NCI-H2029 treated with DMSO at 0.1 percent for 48 hours (cell line): ENCODE data around the gene DNMT3A.
A peak's percentile ranks its signal among the peaks of the same experiment; 100 is the strongest.

Source experiments
- DNase-seq: peaks from one replicate; lab custom pipeline; 2025; lab: John Stamatoyannopoulos, UW

Gene DNMT3A

DNA sequence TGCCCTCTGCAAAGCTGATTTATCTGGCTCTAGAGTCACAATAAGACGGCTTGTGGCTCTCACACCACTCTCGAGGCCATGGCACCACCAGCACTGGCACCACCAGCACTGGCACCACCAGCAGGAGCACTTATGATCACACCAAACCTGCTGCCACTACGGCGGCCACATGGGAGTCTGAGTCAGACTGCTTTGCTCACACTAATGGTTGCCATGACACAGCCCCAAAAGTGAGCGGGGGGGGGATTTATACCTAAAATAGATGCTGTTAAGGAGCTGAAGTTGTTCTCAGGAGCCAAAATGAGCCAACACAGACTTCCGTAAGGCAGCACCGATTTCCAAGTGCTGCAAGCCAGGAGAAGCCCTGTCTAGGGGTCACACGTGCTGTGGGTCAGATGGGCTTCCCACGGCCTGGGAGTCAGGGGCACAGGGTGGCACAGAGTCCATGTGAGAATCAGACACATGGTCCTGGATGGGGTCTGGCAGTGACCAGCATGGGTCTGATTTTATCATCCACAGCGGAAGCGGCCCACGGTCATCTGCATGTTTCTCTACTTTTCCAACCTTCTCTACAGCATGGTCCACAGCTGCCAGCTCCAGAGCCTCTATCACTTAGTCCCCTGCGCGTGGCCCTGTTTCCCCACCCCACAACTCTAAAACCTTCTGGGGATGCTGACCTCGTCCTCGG is 16.7 kb downstream of the DNMT3A start:
- DNase-seq, result no peak

DNA sequence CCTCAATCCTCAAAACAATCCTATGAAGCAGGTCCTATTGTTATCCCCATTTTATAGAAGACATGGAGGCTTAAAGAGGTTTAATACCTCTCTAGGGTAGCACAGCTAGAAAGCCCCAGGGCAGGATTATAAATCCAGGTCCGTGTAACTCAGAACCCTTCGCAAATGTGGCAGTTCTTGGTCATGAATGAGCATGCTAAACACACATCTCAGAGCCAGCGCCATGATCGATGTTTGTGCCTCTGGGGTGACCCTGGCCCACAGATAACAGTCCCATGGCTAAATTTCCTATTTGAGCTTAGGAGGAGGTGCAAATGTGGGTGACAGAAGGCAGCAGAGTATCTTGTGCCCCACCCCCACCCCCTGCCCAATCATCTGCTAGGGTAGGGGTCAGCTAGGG is 17.5 kb downstream of the DNMT3A start:
- no peak for DNase-seq

DNA sequence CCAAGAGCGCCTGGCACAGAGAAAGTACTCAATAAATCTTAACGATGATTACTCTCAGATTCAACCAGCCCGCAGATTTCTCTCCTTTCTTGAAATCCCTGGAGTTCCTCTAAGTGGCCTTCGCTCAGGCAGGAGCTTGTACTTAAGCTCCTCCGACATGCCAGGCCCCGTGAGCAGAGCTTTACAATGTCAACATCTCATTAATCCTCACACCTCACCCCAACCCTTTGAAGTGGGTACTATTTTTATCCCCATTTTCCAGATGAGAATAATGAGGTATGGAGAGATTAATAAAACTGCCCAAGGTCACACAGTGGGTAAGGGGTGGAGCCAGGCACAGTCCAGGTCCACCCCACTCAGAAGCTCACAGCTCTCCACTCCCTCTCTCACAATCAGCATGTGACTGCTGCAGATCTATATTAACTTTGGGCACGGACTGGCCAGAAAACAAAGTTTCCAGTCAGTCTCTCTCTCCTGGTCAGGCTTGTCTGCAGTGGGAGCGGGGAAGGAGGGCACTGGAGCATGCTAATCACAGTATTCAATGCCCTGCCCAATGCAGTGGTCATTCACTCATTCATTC is 18.0 kb downstream of the DNMT3A start:
- no peak for DNase-seq

DNA sequence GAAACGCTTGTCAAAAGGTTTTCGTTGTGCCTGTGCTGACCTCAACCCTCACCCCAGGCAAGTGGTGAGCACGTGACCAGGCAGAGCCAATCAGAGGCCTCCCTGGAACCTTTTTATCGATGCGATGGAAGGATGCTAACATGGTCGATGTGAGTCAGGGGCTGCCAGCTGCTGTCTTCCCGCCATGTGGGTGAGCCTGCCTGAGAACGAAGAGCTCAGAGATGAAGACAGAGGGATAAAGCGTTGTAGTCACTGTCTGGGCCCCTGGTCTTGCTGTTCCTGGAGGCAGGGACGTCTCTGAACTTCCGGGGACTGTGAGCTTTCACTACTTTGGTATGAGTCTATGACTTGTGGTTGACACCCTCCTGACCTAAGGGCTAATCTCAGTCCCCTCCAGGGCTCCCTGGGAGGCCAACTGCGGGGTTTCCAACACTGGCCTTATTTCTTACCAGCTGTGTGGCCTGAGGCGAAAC is 18.6 kb downstream of the DNMT3A start:
- no peak for DNase-seq

DNA sequence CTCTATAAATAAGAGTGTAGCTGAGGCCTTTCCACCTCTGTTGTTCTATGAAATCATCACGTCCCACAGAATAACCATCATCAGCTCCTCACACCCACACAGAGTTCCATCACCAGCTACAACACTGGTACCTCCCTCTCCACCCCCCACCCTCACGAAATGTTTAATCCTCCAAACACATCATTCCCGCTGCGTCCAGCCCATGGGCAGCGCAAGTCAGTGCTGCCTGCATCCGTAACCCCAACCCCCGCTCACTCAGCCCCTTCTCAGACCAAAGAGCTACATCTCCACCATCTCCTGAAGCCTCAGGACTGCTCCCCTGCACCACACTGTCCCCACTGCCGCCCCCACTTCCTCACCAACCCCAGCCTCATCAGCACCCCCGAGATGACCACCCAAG is 19.4 kb downstream of the DNMT3A start:
- DNase-seq, result no peak

DNA sequence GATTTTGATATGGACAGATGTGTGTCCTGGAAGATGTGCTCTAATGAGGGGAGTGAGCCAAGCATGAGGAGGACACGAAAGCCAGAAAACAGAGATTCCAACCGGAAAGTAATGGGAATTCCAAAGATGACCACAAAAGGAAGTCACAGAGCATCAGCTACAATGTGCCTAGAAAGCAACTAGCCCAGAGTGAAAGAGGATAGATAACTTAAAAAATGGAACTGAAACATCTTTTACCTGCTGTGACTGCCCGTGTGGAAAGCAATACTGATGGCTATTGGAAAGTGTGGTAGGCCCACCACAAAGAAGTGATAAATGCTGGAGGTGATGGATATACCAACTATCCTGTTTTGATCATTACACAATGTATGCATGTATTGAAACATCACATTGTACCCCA is 21.6 kb downstream of the DNMT3A start:
- DNase-seq, result no peak

DNA sequence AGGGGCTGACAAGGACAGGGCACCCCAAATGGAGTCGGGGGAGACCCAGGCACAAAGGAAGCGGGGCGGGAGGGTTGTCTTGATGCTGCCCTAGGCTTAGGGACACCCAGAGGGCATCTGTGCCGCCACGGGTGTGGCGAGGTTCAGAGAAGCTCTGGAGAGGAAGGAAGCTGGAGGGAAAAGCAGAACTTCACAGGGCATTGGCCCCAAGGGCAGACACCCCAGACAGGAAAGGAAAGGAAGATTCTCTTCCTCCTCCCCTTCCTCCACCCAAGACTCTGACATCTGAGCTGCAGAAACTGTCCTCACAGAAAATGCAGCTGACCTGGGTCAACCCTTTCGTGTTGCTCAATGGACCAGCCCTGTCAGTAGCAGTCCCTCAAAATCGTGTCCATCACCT is 25.6 kb downstream of the DNMT3A start:
- no peak for DNase-seq

DNA sequence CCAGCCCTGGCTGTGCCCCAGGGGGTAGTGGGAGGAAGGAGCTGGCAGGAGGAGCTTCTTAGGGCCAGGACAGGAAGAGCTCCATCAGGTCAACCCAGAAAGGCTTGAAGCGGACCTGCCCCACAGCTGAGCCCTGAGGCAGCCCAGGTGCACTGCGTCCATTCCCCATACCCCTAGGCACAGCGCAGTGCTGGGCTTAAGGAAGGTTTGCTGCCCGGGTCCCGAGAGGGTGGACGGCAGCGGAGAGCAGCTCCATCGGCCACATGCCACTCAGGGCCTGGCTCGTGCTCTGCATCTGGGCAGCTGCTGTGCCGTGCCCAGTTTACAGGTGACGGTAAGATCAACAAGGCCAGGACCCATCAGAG is 26.4 kb downstream of the DNMT3A start:
- no peak for DNase-seq

DNA sequence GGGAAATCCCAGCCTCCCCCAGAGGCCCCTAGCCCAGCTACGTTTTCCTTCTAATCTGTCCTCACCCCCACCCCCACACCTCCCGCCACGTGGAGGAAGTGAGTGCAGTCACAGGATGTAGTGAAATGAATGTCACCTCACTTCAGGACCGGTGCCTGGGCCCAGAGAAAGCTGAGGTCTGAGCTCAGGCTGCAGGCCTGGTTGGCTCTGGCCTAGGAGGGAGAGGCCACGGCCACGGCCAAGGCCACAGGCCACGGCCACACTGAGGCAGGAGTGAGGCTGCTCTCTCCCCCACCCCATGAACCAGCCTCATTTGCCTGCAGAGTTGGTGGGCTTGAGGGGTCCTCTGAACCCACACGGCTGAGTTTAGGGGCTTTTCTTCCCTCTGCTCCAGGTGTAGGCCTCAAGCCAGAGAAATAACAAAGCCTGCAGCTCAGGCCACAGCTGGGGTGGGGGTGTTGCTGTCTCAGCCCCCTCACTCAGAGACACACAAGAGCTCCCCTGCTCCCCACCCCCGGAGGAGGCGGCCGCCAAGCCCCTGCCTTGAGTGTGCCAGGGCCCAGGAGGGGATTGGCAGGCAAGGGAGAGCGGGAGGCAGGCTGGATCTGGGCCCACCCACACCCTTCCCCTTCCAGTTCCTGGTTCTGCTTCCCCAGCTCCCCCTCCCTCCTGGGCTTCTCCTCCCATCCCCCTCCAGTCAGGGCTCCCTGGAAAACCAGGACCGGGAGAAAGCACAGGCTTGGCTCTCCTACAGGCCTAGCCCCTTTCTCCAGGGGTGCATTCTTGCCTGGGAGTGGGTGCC is 27.0 kb downstream of the DNMT3A start:
- peak; percentile 74 for DNase-seq

DNA sequence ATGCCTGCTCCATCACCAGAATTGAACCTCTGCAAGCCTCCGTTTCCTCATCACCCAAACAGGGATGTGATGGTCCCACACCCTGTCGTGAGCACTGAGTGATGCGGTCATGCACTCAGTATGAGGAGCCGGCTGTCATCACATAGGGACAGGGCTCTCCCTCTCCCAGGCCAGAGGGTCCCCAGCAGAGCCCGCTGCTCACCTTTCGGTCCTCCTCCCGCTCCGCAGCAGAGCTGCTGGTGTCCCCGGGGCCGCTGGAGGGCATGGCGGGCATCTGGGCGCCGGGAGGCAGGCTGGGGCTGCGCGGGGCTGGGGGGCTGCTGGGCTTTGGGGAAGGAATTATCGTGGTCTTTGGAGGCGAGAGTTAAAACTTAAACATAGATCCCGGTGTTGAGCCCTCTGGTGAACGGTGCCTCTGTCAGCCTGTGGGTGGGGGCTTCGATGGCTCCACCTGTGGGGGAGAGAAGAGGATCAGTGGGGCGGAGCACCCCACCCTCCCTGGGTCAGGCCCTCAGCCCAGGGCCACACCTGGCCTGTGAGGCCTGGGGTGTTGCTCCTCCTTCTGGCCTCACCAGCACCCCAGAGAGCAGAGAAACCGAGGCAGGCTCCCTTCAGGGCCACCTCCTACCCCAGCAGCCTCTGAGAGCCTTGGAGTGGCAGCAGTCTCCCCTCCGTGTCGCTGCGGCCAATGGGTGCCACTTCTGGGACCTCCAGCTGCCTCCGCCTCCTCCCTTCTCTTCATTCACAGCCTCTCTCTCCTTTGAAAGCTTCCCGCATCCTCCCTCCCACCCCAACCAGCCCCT is 27.8 kb downstream of the DNMT3A start:
- DNase-seq, result no peak

DNA sequence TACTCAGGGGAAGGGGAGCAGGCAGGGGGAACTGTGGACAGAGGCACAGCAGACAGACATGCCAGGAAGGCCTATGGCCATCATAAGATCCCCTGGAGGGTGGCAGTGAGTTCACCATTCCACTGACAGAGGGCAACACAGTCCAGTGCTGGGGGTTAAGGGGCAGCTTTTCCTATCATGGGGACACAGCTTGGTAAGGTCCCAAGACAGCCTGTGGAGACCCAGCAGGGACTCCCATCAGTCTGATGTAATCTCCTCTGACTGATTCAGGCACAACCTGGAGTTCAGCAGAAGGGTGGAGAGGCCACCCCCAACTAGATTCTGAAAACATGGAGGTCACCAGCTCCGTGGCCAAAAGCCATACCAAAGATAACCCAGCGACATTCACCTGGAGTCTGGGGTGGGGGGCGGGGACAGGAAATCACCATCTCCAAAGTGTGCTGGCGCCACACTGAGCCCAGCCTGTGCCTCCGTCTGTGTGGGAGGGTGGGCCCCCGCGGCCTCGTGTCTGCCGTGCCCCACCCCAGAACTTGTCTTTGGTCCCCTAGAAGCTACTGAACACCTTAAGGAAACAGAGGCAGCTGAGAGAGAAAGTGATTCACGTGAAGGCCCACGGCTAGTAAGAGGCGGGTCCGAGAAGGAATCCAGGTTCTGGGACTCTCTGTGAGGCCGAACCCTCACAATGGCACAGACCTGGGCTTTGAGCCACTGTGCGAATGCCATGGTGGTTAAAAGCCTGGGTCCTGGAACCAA is 28.6 kb downstream of the DNMT3A start:
- DNase-seq, result no peak

DNA sequence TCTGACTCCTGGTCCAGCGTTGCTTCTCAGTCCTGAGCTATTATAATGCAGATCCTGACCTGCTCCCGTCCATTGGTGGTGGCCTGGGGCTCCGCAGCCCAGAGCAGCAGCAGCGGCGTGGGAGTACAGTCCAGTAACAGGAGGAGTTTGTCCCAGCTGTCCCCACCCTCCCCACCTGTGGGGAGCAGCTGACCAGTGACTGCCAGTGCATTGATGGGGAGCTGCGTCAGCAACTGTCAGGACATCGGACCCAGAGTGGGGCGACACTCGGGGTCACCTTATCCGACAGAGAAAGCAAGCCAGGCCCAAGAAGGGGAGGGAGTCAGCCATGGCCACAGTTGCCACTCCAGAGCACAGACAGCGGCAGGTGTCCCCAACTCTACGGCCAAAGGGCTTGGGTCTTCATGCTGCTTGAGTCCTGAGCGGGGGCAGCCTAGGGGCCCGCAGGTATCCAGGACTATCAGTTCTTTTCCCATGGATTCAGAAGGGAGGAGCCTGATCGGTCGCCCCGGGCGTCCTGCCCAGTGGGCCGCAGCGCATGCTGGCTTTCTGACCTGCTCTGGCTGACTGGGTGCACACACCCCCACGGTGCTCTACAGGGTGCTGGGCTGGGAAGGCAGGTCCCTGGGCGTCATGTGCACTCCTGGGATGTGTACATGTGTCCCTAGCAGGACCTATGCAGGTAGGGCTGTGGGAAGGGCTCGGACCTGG is 29.7 kb downstream of the DNMT3A start:
- no peak for DNase-seq

DNA sequence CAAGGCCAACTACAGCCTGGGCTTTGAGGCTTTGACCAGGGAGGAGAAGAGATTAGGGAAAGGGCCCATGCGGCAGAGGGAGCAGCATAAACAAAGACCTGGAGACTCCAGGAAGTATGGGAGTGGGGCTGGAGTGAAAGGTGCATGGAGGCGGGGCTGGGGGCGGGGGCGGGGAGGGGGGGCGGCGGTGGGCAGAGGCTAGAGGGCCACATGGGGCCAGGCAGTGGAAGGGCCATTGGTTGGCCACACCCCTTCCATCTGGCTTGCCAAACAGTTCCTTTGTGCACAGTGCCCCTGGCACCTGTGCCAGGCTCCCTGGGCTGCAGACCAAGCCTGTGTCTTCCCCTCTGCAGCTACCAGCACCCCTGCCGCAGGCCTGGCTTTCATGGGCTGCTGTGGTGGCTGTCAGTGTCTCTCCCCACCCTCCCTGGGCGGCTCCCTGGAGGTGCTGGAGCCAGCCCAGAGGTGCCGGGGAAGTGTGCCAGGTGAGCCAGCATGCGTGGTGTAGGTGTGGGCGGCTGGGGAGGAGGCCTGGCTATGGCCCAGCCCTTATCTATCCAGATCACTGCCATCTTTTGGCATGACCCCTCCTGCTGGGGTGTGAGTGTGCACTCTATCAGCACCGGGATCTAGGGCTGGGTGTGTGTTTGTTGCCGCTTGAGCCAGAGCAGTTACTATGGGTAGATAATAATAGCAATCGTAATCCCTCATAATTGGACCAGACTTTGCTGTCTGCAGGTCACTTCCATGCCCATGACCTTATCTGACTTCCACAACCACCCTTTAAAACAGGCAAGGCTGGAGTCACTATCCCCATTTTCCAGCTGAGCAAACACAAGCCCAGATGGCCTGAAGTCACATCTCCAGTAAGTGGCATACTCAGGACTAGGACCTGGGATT is 30.5 kb downstream of the DNMT3A start:
- DNase-seq, result peak; percentile 95

DNA sequence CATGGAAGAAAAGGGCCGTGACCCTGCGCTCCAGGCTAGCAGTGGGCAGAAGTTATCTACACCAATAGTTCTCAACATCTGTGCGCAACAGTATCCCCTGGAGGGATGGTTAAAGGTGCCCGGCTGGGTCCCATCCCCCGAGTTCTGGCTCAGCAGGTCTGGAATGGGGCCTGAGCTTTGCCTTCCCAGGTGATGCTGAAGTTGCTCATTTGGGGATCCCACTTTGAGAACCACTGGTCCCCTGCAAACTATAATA is 31.1 kb downstream of the DNMT3A start:
- DNase-seq, result no peak

DNA sequence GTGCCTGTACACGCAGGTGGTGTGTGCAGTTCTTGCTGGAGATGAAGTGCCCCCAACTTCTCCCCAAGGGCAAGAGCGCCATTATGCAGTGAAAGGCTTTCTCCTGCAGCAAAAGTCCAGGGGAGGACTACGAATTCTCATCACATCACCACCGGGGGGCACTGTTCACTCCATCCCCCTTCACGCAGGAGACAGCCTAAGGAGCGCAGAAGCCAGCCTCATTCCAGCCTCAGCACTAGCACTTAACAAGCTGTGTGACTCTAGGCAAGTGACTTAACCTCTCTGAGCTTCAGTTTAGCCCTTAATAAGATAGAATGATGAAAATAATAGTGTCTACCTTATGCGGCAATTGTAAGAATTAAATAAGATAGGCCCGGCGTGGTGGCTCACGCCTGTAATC is 32.3 kb downstream of the DNMT3A start:
- DNase-seq, result no peak

DNA sequence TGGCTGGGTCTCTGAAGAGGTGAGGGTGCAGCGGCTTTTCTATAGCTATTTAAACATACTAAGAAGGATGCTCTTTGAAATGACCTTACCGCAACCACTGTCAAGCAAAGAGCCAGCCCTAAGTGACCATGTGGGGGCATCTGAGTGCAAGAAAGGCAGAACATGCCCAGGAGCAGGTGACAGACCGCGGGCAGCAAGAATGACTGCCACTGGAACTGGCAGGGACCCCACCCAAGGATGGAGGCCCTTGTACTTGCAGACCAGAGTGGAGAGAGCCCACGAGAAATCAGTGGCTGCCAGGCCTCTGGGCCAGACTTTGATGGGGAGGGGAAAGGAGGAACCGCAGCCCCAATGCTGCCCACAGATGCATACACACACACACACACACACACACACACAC is 33.1 kb downstream of the DNMT3A start:
- no peak for DNase-seq

DNA sequence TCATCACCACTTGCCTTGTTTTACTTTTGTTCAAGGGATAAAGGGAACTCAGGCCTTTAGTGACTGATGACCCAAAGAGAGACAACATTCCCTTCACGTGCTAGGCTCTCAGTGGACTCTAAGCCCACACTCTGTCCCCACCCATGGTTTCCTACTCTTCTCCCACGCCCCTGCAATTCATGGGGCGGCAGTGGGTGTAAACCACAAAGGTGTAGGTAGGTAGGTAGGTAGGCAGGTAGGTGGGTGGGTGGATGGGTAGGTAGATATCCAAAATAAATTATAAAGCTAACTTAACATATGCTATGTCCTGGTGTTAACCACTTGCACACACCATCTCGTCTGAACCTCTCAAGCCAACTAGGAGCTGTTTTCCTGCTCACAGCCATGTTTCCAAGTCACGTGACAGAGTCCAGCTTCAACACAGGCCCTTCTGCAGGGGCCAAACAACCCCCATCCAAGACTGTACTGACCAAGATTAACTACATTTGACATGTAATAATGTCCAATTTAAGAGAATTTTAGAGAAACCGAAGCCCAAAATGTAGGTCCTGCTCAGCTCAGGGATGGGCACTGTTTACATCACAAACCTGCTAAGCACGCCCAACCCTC is 33.7 kb downstream of the DNMT3A start:
- no peak for DNase-seq

DNA sequence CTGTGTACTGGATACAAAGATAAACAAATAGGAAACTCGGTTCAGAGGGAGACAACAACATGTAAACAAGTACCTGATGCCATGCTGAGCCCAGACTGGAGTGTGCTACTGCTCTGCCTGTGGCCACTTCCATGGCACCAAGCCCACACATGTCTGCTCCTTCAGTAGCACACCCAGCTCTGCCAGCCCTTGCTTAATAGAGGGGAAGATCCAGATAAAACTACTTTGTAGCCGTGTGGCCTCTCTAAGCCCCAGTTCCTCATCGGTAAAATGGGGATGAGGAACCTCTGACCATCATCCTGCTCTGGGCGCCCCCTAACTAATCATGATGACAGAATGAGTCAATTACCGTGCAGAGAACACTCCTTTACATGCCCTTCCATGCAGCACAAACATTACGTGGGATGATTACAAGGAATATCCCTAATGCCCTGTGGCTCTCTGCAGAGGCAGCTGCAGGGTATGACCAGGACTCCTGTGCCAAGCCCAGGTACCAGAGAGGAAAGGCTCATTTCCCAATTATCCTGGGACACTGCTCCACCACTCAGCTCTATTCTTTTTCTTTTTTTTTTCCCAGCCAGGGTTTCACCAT is 34.9 kb downstream of the DNMT3A start:
- no peak for DNase-seq

DNA sequence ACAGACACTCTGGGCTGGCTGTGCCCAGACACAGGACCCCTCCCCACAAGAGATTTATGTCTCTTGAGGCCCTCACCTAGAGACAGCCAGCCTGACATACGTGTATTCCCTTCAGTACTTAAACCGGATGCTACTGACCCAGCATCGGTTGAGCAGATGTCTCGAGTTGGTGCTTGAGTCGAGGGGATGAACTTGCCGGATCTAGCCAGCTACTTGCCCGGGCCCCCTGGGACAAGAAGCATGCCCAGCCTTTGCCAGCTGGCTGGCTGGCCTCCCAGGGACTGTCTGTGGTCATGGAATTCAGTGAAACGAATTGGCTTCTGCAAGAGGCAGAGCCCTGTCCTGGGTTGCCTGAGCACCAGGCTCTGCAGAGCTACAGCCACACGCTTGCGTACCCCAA is 36.0 kb downstream of the DNMT3A start:
- no peak for DNase-seq
